Measurements from ENCODE around the gene PCK2.

- TF ChIP-seq POLR2A (IDR thresholded peaks at IDR 0.05; ENCODE audit: low read length): no peak
- no peak for TF ChIP-seq GATA1 (IDR thresholded peaks at IDR 0.05; ENCODE audit: low read depth, low read length)
Measured at GRCh38 chr14:24098927-24099813, 5.1 kb downstream of the PCK2 start.
